Activated CD8-positive, alpha-beta memory T cell treated with anti-CD3 and anti-CD28 coated beads, Interleukin-2, amount 50 U/mL, for 24 hours (primary cell): ENCODE results near the gene PDE8B.

Experiments used
- DNase-seq: peaks from one replicate; pipeline ENCODE4 v3.0.0-alpha.2; 2020; ENCODE audit errors: extremely low read depth

The PDE8B gene

DNA sequence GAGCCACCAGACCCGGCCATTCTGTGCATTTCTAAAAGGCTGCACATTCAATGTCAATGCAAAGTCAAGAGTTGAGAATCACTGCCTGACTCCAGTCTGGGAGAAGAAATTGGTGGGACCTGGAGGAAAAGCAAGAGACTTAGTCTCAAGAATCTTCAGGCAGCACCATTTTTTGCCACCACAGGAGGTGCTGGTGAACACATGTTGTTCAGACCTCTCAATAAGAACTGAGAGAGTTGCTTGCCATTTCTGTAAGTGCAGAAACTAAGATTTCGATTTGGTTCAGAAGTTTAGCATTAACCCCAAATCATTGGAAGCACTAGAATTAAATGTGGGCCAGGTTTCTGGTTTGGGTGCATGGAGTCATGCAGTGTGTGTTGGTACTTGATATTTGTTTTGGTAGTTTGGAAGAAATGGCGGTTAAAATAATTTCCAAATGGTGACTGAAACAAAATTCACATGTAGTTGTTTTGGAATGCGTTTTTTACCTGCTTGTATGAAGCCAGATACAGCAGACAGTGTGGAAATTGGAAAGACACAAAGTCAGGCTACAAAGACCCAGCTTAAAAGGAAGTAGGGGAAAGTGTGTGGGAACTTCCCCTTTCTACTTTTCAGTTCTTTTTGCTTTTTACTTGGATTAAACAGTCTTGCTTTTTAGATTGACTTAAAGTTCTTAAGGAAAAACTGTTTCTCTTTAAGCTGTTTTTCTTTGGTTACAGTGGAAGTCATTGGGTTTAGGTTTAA is 20.4 kb downstream of the PDE8B start:
- DNase-seq: no peak

DNA sequence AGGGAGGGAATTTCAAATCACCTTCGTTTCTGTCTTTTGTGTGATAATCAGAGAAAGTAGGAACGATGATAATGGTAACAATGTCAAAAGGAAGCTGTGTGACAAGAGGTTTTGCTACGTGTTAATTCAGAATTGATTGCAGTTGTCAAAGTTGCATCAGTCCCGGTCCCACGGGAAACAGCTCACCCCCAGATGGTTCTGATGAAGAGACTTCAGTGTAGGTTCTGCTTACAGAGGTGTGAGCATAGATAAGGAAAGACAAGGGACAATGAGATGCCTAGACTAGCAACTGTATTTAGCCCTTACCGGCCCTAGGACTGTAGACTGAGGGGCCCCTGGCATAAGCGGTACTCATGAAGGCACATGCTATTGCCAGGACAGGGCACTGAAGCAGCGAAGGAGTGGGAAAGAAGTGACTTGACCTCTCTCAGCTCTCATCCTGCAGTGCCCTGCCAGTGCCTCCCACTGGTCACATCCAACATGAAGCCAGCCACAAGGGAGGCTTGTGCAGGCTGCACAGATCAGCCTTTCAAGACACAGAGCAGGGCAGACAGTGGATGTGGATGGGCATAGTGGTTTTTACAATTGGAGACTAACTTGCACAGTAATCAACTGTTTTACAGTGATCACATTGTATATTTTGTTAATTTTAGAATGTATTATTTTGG is 21.1 kb downstream of the PDE8B start:
- no peak for DNase-seq

DNA sequence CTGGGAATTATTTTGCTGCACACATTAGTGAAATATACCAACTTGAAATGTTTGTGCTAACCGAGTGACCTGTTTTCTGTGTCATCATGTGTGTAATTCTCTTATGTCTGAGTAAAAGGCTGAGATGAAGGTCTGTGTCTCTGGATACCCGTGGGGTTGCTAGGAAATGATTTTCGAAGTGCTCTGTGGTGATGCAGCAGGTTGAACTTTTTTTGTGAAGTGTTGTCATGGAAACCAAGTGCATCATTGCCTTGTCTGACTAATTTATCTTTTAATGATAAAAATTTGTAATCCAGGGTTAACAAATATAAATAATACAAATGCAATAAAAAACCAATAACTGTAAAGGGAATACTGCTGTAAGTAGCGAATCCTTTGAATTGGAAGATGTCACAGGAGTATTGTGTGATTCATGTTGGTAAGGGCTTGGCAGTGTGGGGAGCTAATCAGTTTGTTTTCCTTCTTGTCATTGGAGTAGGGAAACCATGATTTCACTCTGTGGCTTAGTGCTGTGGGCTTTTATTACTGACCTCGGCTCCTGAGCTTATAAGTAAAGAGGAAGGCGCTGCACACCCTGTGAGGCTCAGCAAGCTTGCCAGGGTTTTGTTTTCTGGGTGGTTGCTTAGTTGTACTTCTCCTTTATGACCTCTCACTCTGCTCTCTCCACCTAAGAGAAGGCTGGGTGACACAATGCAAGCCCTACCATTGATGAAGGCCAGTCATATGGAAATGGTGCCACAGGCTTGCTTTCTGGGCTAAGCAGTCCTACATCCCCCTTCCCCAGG is 22.3 kb downstream of the PDE8B start:
- DNase-seq: no peak

DNA sequence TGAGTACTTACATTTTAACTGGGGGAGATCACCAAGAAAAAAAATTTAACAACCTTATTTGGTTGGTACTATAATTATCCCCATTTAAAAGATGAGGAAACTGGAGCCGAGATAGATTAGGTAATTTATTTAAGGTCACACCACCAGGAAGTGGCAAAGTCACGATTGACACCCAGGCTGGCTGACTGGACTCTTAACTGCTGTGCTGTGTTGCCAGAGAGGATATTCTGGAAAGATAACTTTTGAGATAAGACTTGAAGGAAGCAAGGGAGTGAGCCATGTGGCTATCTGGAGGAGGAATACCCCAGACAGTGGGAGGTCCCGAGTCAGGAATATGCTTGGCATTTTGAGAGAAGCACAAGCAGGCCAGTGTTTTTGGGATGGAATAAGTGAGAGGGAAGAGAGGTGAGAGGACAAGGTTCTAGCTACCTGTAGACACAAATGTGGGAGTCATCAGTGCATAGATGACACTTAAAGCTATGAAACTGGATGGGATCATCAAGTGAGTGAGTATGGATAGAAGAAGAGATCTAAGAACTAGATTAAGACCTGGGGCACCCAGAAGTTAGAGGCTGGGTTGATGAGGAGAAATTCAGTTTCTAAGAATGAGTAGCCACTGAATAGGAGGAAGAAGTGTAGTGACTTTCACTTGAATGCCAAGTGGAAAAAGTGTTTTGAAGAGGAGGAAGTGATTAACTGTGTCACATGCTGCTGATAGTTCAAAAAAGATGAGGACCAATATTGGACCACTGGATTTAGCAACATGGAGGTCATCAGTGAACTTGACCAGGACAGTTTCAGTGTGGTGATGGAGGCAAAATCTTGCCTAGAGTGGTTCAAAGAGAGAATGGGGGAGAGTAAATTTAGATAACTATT is 25.6 kb downstream of the PDE8B start:
- DNase-seq: no peak

DNA sequence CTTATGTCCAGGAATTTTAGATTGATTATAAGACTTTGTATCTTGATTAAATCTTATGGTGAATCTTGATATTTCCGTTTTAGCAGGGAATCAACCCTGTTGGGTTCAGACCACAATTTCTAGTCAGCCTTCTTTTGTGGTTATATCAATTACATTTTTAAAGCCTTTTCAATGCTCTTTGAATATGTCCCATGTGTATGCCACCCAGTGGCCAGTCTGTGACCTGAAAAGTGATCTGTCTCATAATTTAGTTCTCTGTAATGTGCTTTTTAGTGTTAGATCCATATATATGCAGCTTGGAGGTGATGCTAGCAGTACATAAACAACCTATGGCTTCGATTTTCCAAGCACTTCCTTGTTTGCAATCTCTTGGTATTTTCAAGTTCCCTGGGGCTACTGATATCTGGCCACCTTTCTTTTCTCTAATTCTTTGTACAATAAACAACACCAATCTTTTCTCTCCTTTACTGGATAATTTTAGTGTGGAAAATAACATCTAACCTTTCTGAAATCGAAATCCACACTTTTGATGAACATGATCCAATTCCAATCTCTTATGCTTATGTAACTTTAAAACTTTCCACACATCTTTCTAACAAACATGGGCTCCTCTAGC is 28.8 kb downstream of the PDE8B start:
- no peak for DNase-seq

DNA sequence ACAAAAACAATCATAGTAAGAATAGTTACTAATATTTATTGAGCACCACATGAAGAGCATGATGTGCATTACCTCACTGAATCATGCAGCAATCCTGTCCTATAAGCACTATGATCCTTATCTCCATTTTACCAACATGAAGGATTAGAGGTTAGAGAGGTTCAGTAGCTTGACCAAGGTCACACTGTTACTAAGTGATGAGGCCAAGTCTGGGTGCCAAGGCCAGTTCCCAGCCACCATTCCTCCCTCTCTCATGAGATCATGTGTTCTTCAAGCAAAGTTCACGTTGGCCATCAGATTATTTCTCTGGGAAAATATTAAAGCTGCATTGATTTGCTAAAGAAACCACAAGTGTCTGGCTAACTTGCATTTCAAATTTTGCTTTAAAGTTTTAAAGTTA is 31.0 kb downstream of the PDE8B start:
- no peak for DNase-seq

DNA sequence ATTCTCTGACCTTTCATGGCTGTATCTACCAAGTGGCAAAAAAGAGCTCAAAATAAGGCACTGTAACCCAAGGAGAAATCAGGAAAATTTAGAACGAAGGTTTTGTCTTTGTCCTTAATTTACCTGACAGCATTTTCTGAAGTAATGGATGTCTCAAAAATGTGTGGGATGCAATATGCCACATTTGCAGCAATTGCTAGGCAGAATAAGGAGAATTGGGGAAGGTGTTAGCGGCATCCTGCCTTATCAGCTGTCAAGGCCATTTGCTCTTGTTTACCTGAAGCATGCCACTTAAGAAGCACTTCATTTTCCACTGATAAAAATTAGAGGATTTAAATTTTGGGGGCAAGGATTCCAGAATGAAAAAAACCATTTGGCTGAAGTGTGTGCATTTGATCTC is 39.0 kb downstream of the PDE8B start:
- DNase-seq: no peak

DNA sequence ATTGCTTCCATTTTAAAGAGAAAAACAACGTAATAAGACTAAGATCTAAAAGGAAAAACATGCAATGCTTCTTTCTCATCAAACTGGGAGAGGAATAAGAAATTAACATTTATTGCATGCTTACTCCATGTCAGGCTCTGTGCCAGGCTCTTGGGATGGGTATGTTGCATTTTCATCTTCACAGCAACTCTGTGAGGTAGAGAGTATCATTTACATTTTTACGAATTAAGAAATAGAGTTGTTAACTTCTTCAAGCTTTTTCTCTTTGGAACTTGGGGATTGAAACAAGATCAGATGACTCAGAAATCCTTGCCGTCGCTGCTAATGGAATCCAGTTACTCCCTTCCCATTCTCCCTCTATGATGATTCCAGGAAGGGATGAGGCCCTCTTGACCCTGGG is 39.5 kb downstream of the PDE8B start:
- DNase-seq: no peak

DNA sequence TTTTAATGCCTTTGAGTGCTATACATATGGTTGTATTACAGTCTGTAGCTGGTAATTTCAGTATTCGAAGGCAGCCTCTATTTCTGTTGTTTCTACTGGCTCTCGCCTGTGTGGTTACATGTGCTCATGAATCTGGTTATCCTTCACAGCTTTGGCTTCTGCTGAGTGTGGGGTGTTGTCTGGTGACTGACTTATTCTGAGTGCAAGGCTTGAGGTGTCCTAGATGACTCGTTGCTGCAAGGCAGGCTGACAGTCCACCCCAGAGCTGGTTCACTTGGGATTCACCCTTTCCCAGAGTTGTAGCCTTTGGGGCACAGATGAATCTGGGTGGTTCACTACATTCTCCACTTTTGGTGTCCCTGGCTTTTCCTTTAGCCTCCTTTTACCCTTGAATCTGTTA is 41.4 kb downstream of the PDE8B start:
- no peak for DNase-seq

DNA sequence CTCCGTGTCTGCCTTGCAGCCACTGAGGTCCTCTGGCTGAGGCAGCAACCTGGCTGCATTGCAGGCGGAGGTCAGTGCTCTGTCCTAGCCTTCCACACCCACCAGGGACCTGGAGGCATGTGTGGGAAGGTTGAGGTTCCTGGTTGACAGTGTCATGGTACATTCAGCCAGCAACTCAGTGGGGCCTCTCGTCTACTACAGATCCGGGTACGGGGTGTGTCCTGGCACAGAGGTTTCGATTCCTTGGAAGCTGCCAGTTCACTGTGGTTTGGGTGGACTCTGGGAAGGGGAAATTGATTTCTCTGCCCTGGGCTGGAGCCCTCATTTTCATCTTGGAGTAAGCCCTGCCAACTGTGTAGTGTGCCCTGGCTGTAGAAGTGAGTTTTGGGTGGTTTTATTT is 45.1 kb downstream of the PDE8B start:
- no peak for DNase-seq

DNA sequence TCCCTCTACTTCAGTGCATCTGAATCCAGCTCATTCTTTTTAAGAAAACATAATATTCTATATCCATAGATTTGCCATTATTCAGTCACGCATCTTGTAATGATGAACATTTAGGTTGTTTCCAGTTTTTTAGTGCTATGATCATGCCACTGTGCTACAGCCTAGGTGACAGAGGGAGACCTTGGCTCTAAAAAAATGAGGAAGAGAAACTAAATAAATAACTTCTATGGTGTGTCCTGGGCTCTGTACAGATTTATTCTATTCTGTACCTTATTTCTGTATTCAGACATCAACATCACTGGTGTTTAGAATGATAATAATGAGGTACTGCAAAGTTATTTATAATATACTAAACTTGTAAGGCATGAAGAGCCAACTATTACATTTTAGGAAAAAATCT is 45.9 kb downstream of the PDE8B start:
- DNase-seq: no peak

DNA sequence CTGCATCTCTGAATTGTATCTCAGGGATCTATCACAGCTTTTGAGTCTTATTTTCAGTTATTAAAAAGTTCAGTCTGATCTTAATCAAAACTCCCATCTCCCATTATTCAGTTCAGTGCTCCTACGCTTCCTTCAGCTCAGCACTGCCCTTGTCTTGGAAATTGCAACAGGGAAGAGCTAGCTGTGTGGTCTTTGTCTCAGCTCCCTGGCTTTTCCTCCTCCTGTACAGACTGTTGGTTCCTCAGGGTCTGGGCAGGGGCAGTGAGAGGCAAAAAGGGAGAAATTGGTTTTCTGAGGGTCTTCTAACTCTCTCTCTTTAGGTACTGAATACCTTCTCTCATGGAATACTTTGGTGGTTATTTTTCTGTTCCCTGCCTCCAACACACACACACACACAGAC is 48.2 kb downstream of the PDE8B start:
- no peak for DNase-seq

DNA sequence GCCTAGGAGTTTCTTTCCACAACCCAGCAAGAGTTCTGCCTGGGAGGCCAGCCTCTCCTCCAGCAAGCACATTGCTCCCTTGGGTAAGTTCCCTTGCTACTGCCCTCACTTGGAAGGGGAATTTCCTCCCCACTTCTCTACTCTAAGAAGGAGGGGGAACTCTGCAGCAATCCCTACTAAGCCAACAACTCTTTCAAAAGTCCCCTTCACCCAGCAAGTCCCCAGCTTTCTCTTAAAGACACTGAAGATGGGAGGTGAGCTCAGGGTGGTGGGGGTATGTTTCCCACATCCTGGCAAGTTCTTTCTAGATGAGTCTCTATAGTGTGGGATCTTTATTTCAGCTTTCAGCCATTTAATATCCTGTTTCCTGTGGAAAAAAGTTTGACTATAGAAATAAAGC is 49.0 kb downstream of the PDE8B start:
- DNase-seq: no peak

DNA sequence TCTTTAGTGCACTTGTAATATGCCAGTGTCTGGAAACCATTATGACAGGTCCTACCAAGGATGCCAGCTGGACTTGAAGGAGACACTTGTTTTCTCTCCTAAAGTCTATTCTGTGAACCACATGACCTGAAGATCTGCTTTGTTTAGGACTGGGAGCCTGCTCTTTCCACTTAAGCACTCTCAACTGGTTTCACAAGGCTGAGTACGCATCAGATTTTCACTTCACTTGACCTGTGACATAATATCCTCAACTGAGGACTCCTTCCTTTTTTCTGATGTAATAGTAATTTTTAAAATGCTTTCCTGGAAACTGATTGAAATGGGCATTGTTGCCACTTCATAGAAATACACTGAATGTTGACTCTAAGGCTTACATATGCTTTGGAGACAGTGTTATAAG is 52.2 kb downstream of the PDE8B start:
- DNase-seq: no peak

DNA sequence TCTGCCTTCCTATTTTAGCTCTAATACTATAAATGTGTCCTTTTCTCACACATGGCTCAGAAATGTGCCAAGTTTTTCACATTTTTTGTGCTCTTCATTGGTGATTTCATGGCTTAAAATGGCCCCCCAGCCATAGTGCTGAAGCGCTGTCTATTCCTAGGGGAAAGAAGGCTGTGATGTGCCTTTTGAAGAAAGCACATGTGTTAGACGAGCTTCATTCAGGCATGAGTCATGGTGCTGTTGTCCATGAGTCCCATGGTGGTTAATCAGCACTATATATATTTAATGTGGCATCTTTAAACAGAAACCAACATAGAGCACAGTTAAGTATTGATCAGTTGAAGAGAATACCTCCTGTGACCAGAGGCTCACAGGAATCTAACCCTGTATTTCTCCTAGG is 55.8 kb downstream of the PDE8B start:
- DNase-seq: no peak

DNA sequence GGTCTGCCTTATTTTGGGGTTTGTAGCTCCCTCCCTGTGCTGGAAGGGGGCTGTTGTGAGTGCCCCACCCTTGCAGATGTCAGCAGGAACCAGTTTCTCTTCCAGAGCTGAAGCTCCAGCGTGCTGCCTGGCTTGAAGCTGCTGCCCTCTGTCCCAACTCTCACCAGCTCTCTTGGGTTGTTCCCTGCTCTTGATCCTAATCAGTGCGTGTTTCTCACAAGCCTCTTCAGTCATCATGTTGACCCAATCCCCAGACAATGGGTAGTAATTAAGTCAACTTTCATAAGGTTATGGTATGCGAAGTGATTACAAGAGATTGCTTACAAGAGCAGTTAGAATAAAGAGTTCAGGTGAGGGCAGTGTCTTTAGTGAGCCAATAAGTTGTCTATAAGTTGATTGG is 57.0 kb downstream of the PDE8B start:
- no peak for DNase-seq

DNA sequence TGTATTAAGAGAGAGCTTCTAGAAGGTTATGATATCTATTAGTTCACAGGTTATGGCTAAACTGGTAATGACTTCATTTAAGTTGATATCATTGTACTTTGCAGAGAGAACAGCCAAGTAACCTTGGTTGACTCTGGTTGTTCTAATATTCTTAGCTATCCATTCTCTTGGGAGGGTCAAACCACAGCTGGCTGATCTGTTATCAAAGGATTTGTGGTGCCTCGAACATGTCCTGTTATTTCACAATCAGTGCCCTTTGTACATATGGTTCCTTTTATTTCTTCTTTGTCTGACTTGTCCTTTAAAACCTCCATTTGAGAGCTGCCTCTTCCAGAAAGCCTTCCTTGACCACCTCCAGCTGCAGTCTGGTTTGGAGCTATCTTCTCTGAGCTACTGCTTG is 61.7 kb downstream of the PDE8B start:
- DNase-seq: no peak

DNA sequence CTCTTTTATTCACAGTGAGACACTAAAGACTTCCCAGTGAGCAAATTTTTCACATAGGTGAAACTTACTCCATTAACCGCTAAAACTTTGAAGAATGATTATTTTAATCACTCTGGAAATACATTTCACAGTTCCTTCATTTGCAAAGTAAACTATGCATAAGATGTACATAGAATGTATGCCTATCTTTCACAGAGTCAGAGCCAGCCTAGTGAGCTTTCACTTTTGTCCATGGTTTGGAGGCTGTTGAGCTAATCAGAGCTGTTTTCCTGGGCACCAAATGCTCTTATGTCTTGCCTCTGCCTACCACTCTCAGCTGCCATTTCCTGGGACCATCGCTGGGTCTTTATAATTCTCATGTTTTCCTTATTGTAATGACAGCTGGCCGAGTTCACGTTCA is 67.3 kb downstream of the PDE8B start:
- DNase-seq: no peak

DNA sequence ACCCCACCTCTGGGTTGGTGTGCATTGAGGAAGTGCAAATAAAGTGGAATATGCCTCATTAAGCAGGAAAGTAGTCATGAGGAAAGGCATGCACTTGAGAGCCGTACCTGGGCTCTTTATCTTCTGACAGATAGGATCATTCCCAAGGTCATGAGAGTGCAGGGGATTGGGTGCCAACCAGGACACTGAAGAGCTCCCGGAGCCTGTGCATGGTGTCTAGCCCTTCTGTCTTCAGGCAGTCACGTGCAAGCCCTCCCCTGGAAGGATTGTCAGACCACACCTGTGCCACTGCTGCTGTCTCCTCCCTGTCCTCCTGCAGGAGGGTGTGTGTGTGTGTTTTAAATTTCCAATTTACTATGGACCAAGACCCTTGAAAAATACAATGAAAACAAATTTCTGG is 69.6 kb downstream of the PDE8B start:
- DNase-seq: no peak

DNA sequence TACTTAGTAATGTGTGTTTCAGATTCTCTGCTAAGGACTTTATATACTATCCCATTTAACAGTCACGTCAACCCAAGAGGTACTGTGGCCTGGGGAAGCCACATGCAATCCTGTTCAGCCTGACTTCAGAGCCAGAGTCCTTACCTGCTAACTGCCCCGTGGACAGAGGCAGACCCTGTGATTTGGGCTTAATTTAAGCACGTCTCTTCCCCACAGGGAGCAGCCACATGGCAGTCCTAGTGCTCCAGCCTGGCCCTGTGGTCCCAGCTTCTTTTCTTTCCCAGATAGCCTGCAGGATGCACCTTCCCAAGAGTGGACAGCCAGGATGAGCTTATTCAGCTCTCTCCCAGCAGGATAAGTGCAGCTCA is 71.5 kb downstream of the PDE8B start:
- DNase-seq: no peak

DNA sequence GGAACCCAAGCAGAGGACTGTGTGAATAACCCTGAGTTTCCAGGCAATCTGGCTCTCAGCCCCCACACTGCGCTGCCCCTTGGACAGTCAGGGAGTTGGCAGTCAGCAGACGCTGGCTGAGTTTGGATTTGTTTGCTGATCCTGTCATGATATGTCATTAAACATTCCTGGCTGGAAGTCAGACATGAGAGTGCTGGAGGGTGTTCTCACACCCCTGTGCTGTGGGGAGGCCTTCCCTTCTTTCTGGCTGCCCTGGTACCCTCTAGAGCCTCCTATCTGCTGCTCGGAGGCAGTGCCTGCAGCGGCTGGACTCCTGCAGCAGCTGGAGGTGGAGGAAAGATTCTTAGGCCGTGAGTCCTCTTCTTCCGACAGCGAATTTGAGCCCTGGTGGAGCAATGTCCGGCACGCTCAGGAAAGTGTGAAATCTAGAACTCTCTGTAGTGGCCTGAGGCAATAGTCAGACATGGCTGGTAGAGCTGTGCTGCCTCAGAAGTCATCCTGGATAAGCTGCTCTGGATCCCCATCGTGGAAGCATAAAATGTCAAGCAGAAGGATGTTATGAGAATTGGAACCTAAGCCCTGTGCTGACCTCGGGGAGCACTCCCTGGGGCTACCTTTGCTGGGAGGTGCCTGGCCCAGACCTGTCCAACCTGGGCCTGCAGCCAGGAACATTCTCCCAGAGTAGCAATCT is 72.0 kb downstream of the PDE8B start:
- DNase-seq: no peak
